NCI-H2171 (cell line): ENCODE measurements around the gene NDUFV3.
"Not testable (repeated sequence)": the region's sequence is repeated elsewhere in the genome, so short reads cannot be mapped to it uniquely, and the experiment has no call there.

Source experiments
- DNase-seq: peaks from one replicate; lab custom pipeline; 2025; lab: John Stamatoyannopoulos, UW

Gene NDUFV3

DNA sequence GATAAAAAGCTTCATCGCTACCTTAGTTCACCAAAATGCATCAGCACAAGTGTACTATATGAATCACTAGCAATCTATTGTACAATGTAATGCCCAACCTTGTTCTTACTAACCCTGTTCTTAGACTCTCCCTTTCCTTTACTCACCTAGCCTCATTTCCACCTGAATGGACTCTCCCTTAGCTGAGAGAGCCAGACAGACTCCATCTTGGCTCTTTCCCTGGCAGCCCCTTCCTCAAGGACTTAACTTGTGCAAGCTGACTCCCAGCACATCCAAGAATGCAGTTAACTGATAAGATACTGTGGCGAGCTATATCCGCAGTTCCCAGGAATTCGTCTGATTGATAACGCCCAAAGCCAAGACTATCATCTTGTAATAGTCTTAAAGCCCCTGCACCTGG, 43.3 kb downstream of the NDUFV3 start:
- DNase-seq, result not testable (repeated sequence)

DNA sequence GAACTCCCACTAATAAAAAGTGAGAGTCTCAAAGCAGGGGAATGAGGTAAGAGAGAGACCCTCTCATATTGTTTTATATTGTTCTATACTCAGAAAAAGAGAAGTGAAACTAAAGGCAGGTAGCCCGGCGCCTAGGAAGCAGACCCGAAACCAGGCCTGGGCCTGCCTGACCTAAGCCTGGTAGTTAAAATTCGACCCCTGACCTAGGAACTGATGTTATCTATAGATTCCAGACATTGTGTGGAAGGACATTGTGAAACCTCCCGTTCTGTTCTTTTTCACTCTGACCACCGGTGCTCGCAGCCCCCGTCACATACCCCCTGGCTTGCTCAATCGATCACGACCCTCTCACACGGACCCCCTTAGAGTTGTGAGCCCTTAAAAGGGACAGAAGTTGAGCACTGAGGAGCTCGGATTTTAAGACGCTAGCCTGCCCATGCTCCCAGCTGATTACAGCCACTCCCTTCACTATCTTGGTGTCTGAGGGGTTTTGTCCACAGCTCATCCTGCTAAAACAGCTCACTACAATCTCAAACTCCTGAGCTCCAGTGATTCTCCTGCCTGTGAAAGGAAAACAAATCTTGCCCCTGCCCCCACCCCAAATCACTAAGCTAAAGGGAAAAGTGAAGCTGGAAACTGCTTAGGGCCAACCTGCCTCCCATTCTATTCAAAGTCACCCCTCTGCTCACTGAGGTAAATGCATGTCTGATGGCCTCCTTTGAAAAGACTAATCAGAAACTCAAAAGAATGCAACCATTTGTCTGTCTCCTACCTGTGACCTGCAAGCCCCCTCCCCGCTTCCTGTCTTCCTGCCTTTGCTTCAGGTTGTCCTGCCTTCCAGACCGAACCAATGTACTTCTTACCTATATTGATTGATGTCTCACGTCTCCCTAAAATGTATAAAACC, 44.2 kb downstream of the NDUFV3 start:
- not testable (repeated sequence) for DNase-seq

- no peak for DNase-seq
Observed at GRCh38 chr21:42937960-42938605, 45.0 kb downstream of the NDUFV3 start.

GRCh38 chr21:42938606-42938995, 45.5 kb downstream of the NDUFV3 start:
- DNase-seq, result not testable (repeated sequence)

- DNase-seq, result no peak
Observed at GRCh38 chr21:42939582-42940413, 46.7 kb downstream of the NDUFV3 start.

GRCh38 chr21:42941696-42942085, 48.6 kb downstream of the NDUFV3 start:
- DNase-seq, result no peak

DNA sequence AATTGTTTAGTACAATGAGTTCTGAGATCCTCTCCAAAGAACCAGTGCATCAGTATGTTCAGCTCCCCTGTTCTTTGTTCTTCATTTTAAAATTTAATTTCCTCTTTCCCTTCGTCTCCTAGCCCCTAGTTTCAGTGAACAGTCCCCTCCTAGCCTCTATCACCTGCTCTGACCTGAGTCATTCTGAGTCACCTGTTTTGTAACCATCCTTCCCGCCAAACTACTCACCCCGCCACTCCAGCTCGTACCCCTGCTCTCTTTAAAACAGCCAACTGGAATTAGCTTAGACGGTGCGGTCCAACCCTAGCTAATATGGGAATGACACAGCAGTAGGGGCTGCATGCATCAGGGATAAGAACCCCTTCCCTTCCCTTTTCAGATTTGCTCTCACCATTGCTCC, 49.1 kb downstream of the NDUFV3 start:
- no peak for DNase-seq

GRCh38 chr21:42949094-42949755, 56.1 kb downstream of the NDUFV3 start:
- DNase-seq, result not testable (repeated sequence)

DNA sequence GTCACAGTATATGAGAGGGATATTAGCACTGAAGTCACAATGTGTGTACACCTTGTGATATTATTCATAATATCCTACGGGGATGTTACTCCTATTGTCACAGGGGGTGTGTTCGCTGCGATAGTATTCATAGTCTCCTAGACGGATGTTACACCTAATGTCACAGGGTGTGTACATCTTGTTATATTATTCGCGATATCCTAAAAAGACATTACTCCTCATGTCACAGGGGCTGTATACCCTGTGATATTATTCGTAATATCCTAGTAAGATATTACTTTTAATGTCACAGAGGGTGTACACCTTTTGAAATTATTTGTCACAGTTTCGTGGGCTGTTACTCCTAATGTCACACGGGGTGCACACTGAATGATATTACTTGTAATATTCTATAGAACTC, 58.1 kb downstream of the NDUFV3 start:
- not testable (repeated sequence) for DNase-seq

DNA sequence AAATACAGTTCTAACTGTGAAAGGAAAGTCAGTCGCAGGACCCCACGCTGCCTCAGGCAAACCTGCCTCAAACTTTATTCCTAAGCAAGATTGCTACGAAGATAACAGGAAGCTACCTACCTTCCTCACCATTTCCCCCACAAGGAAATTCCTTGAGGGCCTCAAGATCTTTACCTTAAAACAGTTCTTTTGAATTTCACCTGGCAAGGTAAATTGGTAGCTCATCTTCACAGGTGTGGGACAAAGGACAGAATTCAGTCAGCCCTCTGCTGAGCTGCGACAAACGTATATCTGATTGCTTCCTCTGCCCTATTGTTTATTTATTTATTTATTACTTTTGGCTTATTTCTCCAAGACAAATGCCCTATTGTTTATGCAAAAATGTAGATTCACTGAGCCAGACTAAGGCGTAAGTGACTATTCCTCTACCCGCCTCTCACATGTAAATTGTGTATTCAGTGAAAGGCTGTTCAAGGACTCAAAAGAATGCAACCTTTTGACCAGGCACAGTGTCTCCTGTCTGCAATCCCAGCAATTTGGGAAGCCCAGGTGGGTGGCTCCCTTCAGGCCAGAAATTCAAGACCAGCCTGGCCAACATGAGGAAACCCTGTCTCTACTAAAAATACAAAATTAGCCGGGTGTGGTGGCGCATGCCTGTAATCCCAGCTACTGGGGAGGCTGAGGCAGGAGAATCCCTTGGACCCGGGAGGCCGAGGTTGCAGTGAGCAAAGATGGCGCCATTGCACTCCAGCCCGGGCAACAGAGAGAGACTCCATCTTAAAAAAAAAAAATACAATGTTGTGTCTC, 63.9 kb downstream of the NDUFV3 start:
- no peak for DNase-seq

- DNase-seq, result not testable (repeated sequence)
Observed at GRCh38 chr21:42958122-42958521, 65.0 kb downstream of the NDUFV3 start.

- DNase-seq, result no peak
Observed at GRCh38 chr21:42959728-42960127, 66.6 kb downstream of the NDUFV3 start.

DNA sequence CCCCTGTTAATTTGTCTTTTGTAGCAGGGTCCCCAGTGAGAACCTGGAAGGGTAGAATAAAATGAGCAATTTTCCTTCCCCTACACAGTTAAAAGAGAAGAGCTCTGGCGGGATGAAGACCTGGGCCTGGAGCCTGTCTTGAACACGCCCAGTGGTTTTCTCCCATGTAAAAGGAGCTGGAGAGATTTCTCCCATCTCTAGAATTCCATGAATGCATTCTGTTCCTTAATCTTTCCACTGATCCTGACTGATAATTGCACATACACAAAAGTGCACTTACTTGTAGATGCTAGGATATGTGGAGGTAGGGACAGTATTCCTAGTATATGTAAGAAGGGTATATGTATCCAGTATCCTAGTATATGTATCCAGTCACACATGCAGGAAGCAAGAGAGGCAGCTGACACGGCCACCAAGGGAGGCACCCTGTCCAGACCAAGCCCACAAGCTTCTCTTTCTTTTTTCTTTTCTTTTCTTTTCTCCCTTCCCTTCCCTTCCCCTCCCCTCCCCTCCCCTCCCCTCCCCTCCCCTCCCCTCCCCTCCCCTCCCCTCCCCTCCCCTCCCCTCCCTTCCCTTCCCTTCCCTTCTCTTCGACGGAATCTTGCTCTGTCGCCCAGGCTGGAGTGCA, 69.4 kb downstream of the NDUFV3 start:
- no peak for DNase-seq
